CD14-positive monocyte (primary cell): ENCODE measurements around the gene BAAT. TPM values are rescaled to one million over a fixed set of nuclear protein-coding genes. Genes with fewer than 3 reads are reported as not detected.
A peak's percentile ranks its signal among the peaks of the same experiment; 100 is the strongest.

Experiments
- DNase-seq, 3 donors: peaks; one replicate each; pipeline ENCODE4 v3.0.0-alpha.2; 2011 to 2022
- H2AFZ ChIP-seq: 2 replicates; pipeline ENCODE4 v1.6.0; 2012; ENCODE audit warnings: mild to moderate bottlenecking, low read depth, low read length, inconsistent platforms; ENCODE audit not compliant: insufficient read depth, poor library complexity, severe bottlenecking
- H3K27ac ChIP-seq, 2 donors: 1 replicate in 1 of 2; 2 replicates in 1 of 2; pipeline ENCODE4 v1.5.1; 2012 to 2013; ENCODE audit warnings: low read length in 2 of 2, control low read depth in 1 of 2, inconsistent platforms in 1 of 2, low read depth in 1 of 2, mild to moderate bottlenecking in 1 of 2
- H3K27me3 ChIP-seq, 2 donors: one replicate each; pipeline versions ENCODE4 v1.6.0 to v1.6.1; 2011 to 2013; ENCODE audit warnings: low read length in 2 of 2; ENCODE audit not compliant: control insufficient read depth in 2 of 2, insufficient read depth in 2 of 2
- H3K36me3 ChIP-seq, 2 donors: replicated peaks in 1 of 2; 1 replicate in 1 of 2; 2 replicates in 1 of 2; pipeline versions ENCODE4 v1.5.1 to v1.6.1; 2012 to 2013; ENCODE audit warnings: low read length in 2 of 2, control low read depth in 1 of 2, inconsistent platforms in 1 of 2, mild to moderate bottlenecking in 1 of 2; ENCODE audit not compliant: insufficient read depth in 2 of 2, control insufficient read depth in 1 of 2
- H3K4me1 ChIP-seq, 2 donors: 1 replicate in 1 of 2; 2 replicates in 1 of 2; pipeline versions ENCODE4 v1.5.1 to v1.6.1; 2012 to 2013; ENCODE audit warnings: low read length in 2 of 2, control low read depth in 1 of 2, inconsistent platforms in 1 of 2, mild to moderate bottlenecking in 1 of 2, moderate library complexity in 1 of 2; ENCODE audit not compliant: insufficient read depth in 2 of 2, control insufficient read depth in 1 of 2
- H3K4me2 ChIP-seq: replicated peaks from 2 replicates; pipeline ENCODE3; 2012; ENCODE audit warnings: low read length, moderate library complexity, mild to moderate bottlenecking; ENCODE audit not compliant: poor library complexity, severe bottlenecking; ENCODE audit errors: extremely low read depth
- H3K4me3 ChIP-seq, 3 experiments: fragments of 200-600 bp in 1 of 3; sonication (generic) in 1 of 3; replicated peaks in 1 of 3; 1 replicate in 2 of 3; 2 replicates in 1 of 3; pipeline ENCODE4 v1.5.1; 2011 to 2013; ENCODE audit warnings: low read length in 3 of 3, mild to moderate bottlenecking in 3 of 3, control low read depth in 2 of 3, low read depth in 2 of 3, inconsistent platforms in 1 of 3, moderate library complexity in 1 of 3
- H3K79me2 ChIP-seq: 2 replicates; pipeline ENCODE4 v1.6.0; 2012; ENCODE audit warnings: mild to moderate bottlenecking, control low read depth, inconsistent platforms, low read length, moderate library complexity; ENCODE audit not compliant: insufficient read depth
- H3K9ac ChIP-seq: 2 replicates; pipeline ENCODE4 v1.6.0; 2017; ENCODE audit warnings: low read length, mild to moderate bottlenecking; ENCODE audit not compliant: insufficient read depth, poor library complexity, severe bottlenecking
- H3K9me3 ChIP-seq, 2 donors: replicated peaks in 1 of 2; 1 replicate in 1 of 2; 2 replicates in 1 of 2; pipeline versions ENCODE4 v1.5.1 to v1.6.1; 2012 to 2013; ENCODE audit warnings: low read length in 2 of 2, control low read depth in 1 of 2; ENCODE audit not compliant: control insufficient read depth in 1 of 2, insufficient read depth in 1 of 2
- H4K20me1 ChIP-seq: 2 replicates; pipeline ENCODE4 v1.6.0; 2012; ENCODE audit warnings: mild to moderate bottlenecking, low read length, control low read depth, moderate library complexity; ENCODE audit not compliant: insufficient read depth
- H3K27ac Mint-ChIP-seq, 7 donors: one replicate each; pipeline ENCODE4 v1.8.0; 2020; ENCODE audit warnings: mild to moderate bottlenecking in 7 of 7, mixed read lengths in 7 of 7, moderate library complexity in 6 of 7, inconsistent platforms in 2 of 7
- H3K27me3 Mint-ChIP-seq, 3 donors: one replicate each; pipeline ENCODE4 v1.8.0; 2021 to 2022; ENCODE audit warnings: low read depth in 3 of 3, mild to moderate bottlenecking in 3 of 3, mixed read lengths in 3 of 3, moderate library complexity in 3 of 3, inconsistent platforms in 1 of 3
- H3K36me3 Mint-ChIP-seq, 2 donors: one replicate each; pipeline ENCODE4 v1.8.0; 2020; ENCODE audit warnings: mixed read lengths in 2 of 2, inconsistent platforms in 1 of 2, mild to moderate bottlenecking in 1 of 2
- H3K4me1 Mint-ChIP-seq: one replicate; pipeline ENCODE4 v1.8.0; 2020; ENCODE audit warnings: mild to moderate bottlenecking, mixed read lengths
- H3K4me3 Mint-ChIP-seq, 2 donors: one replicate each; pipeline ENCODE4 v1.8.0; 2020; ENCODE audit warnings: mild to moderate bottlenecking in 2 of 2, mixed read lengths in 2 of 2, moderate library complexity in 1 of 2
- H3K9me3 Mint-ChIP-seq, 7 donors: one replicate each; pipeline ENCODE4 v1.8.0; 2020 to 2022; ENCODE audit warnings: mixed read lengths in 7 of 7, mild to moderate bottlenecking in 6 of 7, moderate library complexity in 6 of 7, inconsistent platforms in 2 of 7
- CTCF ChIP-seq: fragments of 200-600 bp; IDR thresholded peaks from one replicate; pipeline ENCODE4 v1.8.0; 2022; ENCODE audit warnings: antibody characterized with exemption, mild to moderate bottlenecking
- WGBS: methylation state at CpG from one replicate; pipeline ENCODE4 v1.1.5; 2013; ENCODE audit warnings: missing lambda C conversion rate; ENCODE audit not compliant: insufficient coverage; 5-methylcytosine and 5-hydroxymethylcytosine counted together
- intact Hi-C, 2 donors: fragments of 100-400 bp; cut with micrococcal nuclease; formaldehyde crosslinking; loops; one replicate each; pipeline versions ENCODE4 v1.15.0 to v1.15.1; 2023
- polyA plus RNA-seq, 3 donors: library from polyadenylated mRNA; depleted of rRNA in 1 of 3; unstranded in 2 of 3; stranded (reverse) in 1 of 3; fragments of 300-500 nt in 2 of 3; fragments of >200 nt in 1 of 3; fragmentation: Illumina TruSeq in 2 of 3; gene quantifications; 1 replicate in 2 of 3; 2 replicates in 1 of 3; pipeline ENCODE4 v1.2.3, GENCODE V29; 2012 to 2021

BAAT gene
- polyA plus RNA-seq, 3 donors = not detected

- no peaks in the 10 kb centered on the region for H3K36me3 ChIP-seq
- Mint-ChIP-seq H3K4me1 (no peaks in the 10 kb centered on the region), H3K27ac (peak overlapping the region in 1 of 7 donors; percentile 16), H3K36me3 (no peaks in the 10 kb centered on the region), H3K4me3 (no peak overlapping the region), H3K27me3 (peaks cover 3 to 5% (median 3%) of the 10 kb centered on the region in 3 donors), H3K9me3 (peaks cover 1 to 18% (median 6%) of the 10 kb centered on the region in 7 donors)
- intact Hi-C loops = no loop called here
- no peak overlapping the region for H3K27ac ChIP-seq
- H3K9ac ChIP-seq = no peak overlapping the region
- H3K4me1 ChIP-seq = no peaks in the 10 kb centered on the region
- TF ChIP-seq CTCF = no peak
- no peaks in the 10 kb centered on the region for H3K27me3 ChIP-seq
- H3K9me3 ChIP-seq = no peaks in the 10 kb centered on the region
- no peak overlapping the region for H3K4me3 ChIP-seq
- H3K4me2 ChIP-seq = no peak overlapping the region
- DNase-seq = no peak
- no peaks in the 10 kb centered on the region for H4K20me1 ChIP-seq
- no peaks in the 10 kb centered on the region for H3K79me2 ChIP-seq
- no peak overlapping the region for H2AFZ ChIP-seq
These were observed 24.2 kb downstream of the BAAT start for GRCh38 chr9:101360647-101361046.

GRCh38 chr9:101359679-101360078 lies 25.1 kb downstream of the BAAT start:
- Histone ChIP-seq H3K4me3 (no peak overlapping the region), H3K27me3 (no peaks in the 10 kb centered on the region), H3K27ac (no peak overlapping the region), H4K20me1 (no peaks in the 10 kb centered on the region), H3K79me2 (no peaks in the 10 kb centered on the region), H2AFZ (no peak overlapping the region), H3K4me1 (no peaks in the 10 kb centered on the region), H3K4me2 (no peak overlapping the region), H3K9me3 (no peaks in the 10 kb centered on the region), H3K36me3 (no peaks in the 10 kb centered on the region), H3K9ac (no peak overlapping the region)
- Mint-ChIP-seq H3K9me3 (peaks cover 1 to 20% (median 6%) of the 10 kb centered on the region in 7 donors), H3K27me3 (peaks cover 3 to 4% (median 3%) of the 10 kb centered on the region in 3 donors), H3K27ac (no peak overlapping the region), H3K4me1 (no peaks in the 10 kb centered on the region), H3K36me3 (no peaks in the 10 kb centered on the region), H3K4me3 (no peak overlapping the region)
- no peak for TF ChIP-seq CTCF
- DNase-seq = no peak
- intact Hi-C loops = no loop called here
- WGBS = no CpG with 5 or more reads among the region's 1 CpG
